SK-N-SH treated with all-trans-retinoic acid at 6 μM for 48 hours (cell line): Measurements from ENCODE around the gene GGT5.

Experiments used
- GLIS3 ChIP-seq: fragments of 250-450 bp; sonication (Bioruptor Pico); IDR thresholded peaks from 2 replicates; pipeline ENCODE4 v1.5.0; 2020; ENCODE audit warnings: mild to moderate bottlenecking, moderate library complexity
- TOX ChIP-seq: fragments of 250-450 bp; sonication (Bioruptor Pico); IDR thresholded peaks from 2 replicates; pipeline ENCODE4 v1.8.0; 2021; ENCODE audit warnings: mild to moderate bottlenecking, moderate library complexity, borderline replicate concordance
- ZFP30 ChIP-seq: fragments of 450-650 bp; formaldehyde crosslinking; IDR thresholded peaks from 2 replicates; pipeline ENCODE4 v1.5.0; 2022; ENCODE audit warnings: mild to moderate bottlenecking, moderate library complexity
- TF ChIP-seq, protein P1 (sequence below): fragments of 250-450 bp; sonication (Bioruptor Pico); IDR thresholded peaks from 2 replicates; pipeline ENCODE4 v1.8.0; 2020; ENCODE audit warnings: mild to moderate bottlenecking, moderate library complexity, borderline replicate concordance

- TF ChIP-seq, protein P1, sequence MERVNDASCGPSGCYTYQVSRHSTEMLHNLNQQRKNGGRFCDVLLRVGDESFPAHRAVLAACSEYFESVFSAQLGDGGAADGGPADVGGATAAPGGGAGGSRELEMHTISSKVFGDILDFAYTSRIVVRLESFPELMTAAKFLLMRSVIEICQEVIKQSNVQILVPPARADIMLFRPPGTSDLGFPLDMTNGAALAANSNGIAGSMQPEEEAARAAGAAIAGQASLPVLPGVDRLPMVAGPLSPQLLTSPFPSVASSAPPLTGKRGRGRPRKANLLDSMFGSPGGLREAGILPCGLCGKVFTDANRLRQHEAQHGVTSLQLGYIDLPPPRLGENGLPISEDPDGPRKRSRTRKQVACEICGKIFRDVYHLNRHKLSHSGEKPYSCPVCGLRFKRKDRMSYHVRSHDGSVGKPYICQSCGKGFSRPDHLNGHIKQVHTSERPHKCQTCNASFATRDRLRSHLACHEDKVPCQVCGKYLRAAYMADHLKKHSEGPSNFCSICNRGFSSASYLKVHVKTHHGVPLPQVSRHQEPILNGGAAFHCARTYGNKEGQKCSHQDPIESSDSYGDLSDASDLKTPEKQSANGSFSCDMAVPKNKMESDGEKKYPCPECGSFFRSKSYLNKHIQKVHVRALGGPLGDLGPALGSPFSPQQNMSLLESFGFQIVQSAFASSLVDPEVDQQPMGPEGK (CRISPR knock-in tag): no peak
- TF ChIP-seq ZFP30 (CRISPR knock-in tag): no peak
- no peak for TF ChIP-seq GLIS3 (CRISPR knock-in tag)
- no peak for TF ChIP-seq TOX
These were observed 60.7 kb downstream of the GGT5 start for GRCh38 chr22:24184057-24184798.
